Measurements from ENCODE around the gene CFAP69.
"Not testable (repeated sequence)": the region's sequence is repeated elsewhere in the genome, so short reads cannot be mapped to it uniquely, and the experiment has no call there.

Gene CFAP69

GRCh38 chr7:90272242-90272641 lies 27.3 kb downstream of the CFAP69 start:
- no peak for ATAC-seq

GRCh38 chr7:90274161-90274560 lies 29.2 kb downstream of the CFAP69 start:
- ATAC-seq, result no peak

- no peak for ATAC-seq
Measured at GRCh38 chr7:90276033-90276728, 31.2 kb downstream of the CFAP69 start.

- ATAC-seq, result no peak
Measured at GRCh38 chr7:90288154-90288553, 43.2 kb downstream of the CFAP69 start.

GRCh38 chr7:90290244-90291113 lies 45.5 kb downstream of the CFAP69 start:
- no peak for ATAC-seq

GRCh38 chr7:90298145-90299038 lies 53.4 kb downstream of the CFAP69 start:
- peak; percentile 63 to 65 for ATAC-seq

- ATAC-seq, result no peak
Measured at GRCh38 chr7:90303241-90303640, 58.3 kb downstream of the CFAP69 start.

- ATAC-seq, result no peak
Measured at GRCh38 chr7:90309872-90310271, 64.9 kb downstream of the CFAP69 start.

GRCh38 chr7:90311175-90311574 lies 66.2 kb downstream of the CFAP69 start:
- no peak for ATAC-seq

- no peak for ATAC-seq
Measured at GRCh38 chr7:90312745-90313144, 67.8 kb downstream of the CFAP69 start.

GRCh38 chr7:90313907-90314306 lies 68.9 kb downstream of the CFAP69 start:
- ATAC-seq, result no peak

- no peak for ATAC-seq
Measured at GRCh38 chr7:90320014-90320413, 75.0 kb downstream of the CFAP69 start.

GRCh38 chr7:90320418-90320800 lies 75.4 kb downstream of the CFAP69 start:
- no peak for ATAC-seq

- ATAC-seq, result no peak
Measured at GRCh38 chr7:90320801-90321494, 76.0 kb downstream of the CFAP69 start, which contains the start of gene FAM237B. FAM237B (minus strand) TSS chr7:90321304; CDS start chr7:90319748, 1,556 bp downstream.

GRCh38 chr7:90322837-90323236 lies 77.9 kb downstream of the CFAP69 start:
- no peak for ATAC-seq

- no peak for ATAC-seq
Measured at GRCh38 chr7:90326500-90326899, 81.5 kb downstream of the CFAP69 start.

- no peak for ATAC-seq
Measured at GRCh38 chr7:90334193-90334843, 89.3 kb downstream of the CFAP69 start.

- not testable (repeated sequence) for ATAC-seq
Measured at GRCh38 chr7:90334926-90335325, 90.0 kb downstream of the CFAP69 start.

GRCh38 chr7:90337106-90337505 lies 92.1 kb downstream of the CFAP69 start:
- ATAC-seq, result no peak

- ATAC-seq, result no peak
Measured at GRCh38 chr7:90345016-90345415, 100.0 kb downstream of the CFAP69 start.

GRCh38 chr7:90345595-90346335 lies 100.8 kb downstream of the CFAP69 start:
- peak in 1 of 2 donors; percentile 5 for ATAC-seq

All from activated CD4-positive, CD25-positive, alpha-beta regulatory T cell treated with anti-CD3 and anti-CD28 coated beads, Interleukin-2, amount 50 U/mL, for 24 hours (primary cell).